T-helper 1 cell treated with Interleukin-12 subunit alpha and Interleukin-12 subunit beta and Interleukin-4 antibody, amounts not matched to agents 30 μg/mL and 1 μg/mL, for 36 hours (primary cell): Measurements from ENCODE around the gene BRAP.
"Not testable (repeated sequence)": the region's sequence is repeated elsewhere in the genome, so short reads cannot be mapped to it uniquely, and the experiment has no call there.

ENCODE experiments used
- H3K27ac Mint-ChIP-seq: one replicate; pipeline ENCODE4 v1.8.0; 2021; ENCODE audit warnings: mild to moderate bottlenecking, mixed read lengths
- H3K27me3 Mint-ChIP-seq: one replicate; pipeline ENCODE4 v1.8.0; 2021; ENCODE audit warnings: low read depth, mixed read lengths
- H3K36me3 Mint-ChIP-seq: one replicate; pipeline ENCODE4 v1.8.0; 2021; ENCODE audit warnings: low read depth, mixed read lengths
- H3K4me1 Mint-ChIP-seq: one replicate; pipeline ENCODE4 v1.8.0; 2021; ENCODE audit warnings: low read depth, mixed read lengths
- H3K4me3 Mint-ChIP-seq: one replicate; pipeline ENCODE4 v1.8.0; 2021; ENCODE audit warnings: mild to moderate bottlenecking, moderate library complexity, mixed read lengths
- H3K9me3 Mint-ChIP-seq: one replicate; pipeline ENCODE4 v1.8.0; 2021; ENCODE audit warnings: mixed read lengths

Gene BRAP

DNA sequence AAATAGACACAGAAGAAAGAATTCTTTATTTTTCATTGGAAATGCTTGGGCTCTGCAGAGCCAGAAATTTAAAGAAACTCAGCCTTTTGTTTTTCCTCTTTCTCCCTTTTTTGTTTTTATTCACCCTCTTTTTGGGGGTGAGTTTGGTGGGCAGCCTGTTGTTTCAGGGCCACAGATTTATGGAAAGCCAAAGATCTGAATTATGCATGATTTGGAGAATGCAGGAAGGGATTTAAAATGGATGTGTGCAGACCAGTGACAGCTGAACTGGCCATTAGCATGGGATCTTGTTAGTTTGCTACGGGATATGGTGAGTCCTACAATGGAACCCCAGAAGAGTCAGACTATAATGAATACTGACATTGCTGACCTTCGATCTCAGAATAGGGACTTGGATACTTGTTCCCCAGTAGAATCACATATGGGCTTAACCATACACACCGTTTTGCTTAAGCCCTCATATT lies 79.0 kb downstream of the BRAP start:
- Mint-ChIP-seq H3K4me1 (no peaks in the 10 kb centered on the region), H3K36me3 (no peaks in the 10 kb centered on the region), H3K9me3 (no peaks in the 10 kb centered on the region), H3K27me3 (peaks cover 4% of the 10 kb centered on the region), H3K4me3 (no peak overlapping the region), H3K27ac (no peak overlapping the region)

DNA sequence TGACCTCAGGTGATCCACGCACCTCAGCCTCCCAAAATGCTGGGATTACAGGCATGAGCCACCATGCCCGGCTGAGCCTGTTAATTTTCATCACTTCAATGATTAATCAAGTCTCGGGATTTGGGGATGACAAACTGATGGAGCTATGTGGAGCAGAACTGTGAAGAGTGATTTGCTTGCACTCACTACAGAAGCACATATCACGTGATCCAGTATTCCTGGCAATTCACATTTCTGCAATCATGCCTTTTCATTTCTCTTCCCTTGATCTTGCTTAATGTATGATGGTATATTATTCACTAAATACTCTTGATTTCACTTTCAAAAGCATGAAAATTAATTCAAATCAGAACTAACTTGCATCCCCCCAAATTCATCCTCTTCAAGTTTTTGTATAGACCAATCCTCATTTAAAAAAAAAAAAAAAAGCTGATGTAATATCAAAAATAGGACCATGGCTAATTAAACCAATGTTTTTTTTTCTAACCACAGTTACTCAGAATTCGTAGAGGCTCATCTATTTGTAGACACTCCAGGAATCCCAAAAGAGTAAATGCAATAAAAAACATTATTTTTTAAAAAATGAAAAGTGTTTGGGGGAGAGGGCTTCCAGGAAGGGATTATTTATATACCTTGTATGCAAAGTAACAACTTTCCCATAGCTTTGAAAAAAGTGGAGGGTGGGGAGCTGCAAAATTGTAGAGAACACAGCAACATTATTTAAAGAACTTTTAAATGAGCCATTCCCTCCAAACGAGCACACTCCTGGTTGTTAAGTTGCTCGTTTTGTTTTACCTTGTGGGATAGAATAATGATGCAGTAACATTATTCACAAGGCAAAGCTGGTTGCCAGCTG lies 79.6 kb downstream of the BRAP start:
- H3K4me3 Mint-ChIP-seq = no peak overlapping the region
- H3K36me3 Mint-ChIP-seq = no peaks in the 10 kb centered on the region
- H3K4me1 Mint-ChIP-seq = no peaks in the 10 kb centered on the region
- peaks cover 4% of the 10 kb centered on the region for H3K27me3 Mint-ChIP-seq
- H3K27ac Mint-ChIP-seq = no peak overlapping the region
- no peaks in the 10 kb centered on the region for H3K9me3 Mint-ChIP-seq

DNA sequence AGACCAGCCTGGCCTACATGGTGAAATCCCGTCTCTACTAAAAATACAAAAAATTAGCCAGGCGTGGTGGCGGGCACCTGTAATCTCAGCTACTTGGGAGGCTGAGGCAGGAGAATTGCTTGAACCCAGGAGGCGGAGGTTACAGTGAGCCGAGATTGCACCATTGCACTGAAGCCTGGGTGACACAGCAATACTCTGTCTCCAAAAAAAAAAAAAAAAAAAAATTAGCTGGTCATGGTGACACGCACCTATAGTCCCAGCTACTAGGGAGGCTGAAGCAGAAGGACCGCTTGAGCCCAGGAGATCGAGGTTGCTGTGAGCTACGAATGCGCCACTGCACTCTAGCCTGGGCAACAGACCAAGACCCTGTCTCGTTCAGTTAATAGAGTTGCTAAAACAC lies 82.9 kb downstream of the BRAP start:
- H3K27ac Mint-ChIP-seq, H3K4me3 Mint-ChIP-seq: not testable (repeated sequence)

DNA sequence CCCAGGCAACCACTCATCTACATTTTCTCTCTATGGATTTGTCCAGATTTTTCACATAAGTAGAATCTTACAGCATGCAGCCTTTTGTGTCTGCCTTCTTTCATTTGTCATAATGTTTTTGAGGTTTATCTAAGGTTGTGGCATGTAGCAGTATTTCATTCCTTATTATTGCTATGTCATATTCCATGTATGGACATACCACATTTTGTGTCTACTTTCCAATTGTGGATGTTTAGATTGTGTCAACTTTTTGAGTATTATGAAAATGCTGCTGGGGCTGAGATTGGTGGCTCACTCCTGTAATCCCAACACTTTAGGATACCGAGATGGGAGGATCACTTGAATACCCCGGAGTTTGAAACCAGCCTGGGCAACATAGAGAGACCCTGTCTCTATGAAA lies 83.4 kb downstream of the BRAP start:
- no peak overlapping the region for H3K4me3 Mint-ChIP-seq
- no peaks in the 10 kb centered on the region for H3K36me3 Mint-ChIP-seq
- peaks cover 4% of the 10 kb centered on the region for H3K27me3 Mint-ChIP-seq
- no peaks in the 10 kb centered on the region for H3K9me3 Mint-ChIP-seq
- peaks cover 8% of the 10 kb centered on the region for H3K4me1 Mint-ChIP-seq
- no peak overlapping the region for H3K27ac Mint-ChIP-seq

More for the DNA sequence above, 82.9 kb downstream of the BRAP start:
- H3K9me3 Mint-ChIP-seq, H3K4me1 Mint-ChIP-seq, H3K36me3 Mint-ChIP-seq, H3K27me3 Mint-ChIP-seq: not testable (repeated sequence)

DNA sequence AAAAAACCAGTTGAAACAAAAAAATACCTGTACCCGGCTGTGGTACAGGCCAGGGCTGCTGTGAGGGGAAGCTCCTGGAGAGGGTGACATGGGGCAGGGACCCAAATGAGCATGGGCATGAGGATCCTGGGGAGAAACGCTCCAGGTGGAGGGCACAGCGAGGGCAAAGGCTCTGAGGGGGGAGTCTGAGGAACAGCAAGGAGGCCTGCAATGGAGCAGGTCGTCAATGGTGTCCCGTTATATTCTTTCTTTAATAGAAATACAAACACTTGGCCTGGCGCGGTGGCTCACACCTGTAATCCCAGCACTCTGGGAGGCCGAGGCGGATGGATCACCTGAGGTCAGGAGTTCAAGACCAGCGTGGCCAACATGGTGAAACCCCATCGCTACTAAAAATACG lies 84.8 kb downstream of the BRAP start:
- not testable (repeated sequence) for H3K9me3 Mint-ChIP-seq, H3K4me3 Mint-ChIP-seq, H3K27me3 Mint-ChIP-seq, H3K27ac Mint-ChIP-seq, H3K36me3 Mint-ChIP-seq
- H3K4me1 Mint-ChIP-seq = peaks cover 17% of the 10 kb centered on the region

DNA sequence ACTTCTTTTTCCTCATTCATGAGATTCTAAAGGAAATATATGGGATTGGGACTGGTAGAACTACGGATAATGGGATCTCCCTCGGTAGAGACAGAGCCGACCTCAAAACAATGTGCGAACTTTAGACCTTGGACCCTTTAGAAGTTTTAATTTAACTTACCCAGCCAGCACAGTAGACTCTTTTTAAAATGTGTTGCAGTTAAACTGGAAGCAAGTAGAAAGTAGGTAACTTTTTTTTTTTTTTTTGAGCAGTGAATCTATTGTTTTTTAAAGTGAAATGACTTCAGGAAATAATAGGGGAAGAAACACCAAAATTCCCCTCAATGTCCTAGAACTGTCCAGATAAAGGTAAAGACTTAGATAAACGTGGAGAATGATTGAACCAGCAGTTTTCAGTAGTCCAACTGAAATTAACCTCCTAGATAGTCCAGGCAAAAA lies 85.5 kb downstream of the BRAP start:
- peak overlapping the region; percentile 70 for H3K27ac Mint-ChIP-seq
- H3K4me3 Mint-ChIP-seq = peak overlapping the region; percentile 79
- H3K4me1 Mint-ChIP-seq = peaks cover 17% of the 10 kb centered on the region
- H3K9me3 Mint-ChIP-seq = no peaks in the 10 kb centered on the region
- no peaks in the 10 kb centered on the region for H3K27me3 Mint-ChIP-seq
- peaks cover 3% of the 10 kb centered on the region for H3K36me3 Mint-ChIP-seq

DNA sequence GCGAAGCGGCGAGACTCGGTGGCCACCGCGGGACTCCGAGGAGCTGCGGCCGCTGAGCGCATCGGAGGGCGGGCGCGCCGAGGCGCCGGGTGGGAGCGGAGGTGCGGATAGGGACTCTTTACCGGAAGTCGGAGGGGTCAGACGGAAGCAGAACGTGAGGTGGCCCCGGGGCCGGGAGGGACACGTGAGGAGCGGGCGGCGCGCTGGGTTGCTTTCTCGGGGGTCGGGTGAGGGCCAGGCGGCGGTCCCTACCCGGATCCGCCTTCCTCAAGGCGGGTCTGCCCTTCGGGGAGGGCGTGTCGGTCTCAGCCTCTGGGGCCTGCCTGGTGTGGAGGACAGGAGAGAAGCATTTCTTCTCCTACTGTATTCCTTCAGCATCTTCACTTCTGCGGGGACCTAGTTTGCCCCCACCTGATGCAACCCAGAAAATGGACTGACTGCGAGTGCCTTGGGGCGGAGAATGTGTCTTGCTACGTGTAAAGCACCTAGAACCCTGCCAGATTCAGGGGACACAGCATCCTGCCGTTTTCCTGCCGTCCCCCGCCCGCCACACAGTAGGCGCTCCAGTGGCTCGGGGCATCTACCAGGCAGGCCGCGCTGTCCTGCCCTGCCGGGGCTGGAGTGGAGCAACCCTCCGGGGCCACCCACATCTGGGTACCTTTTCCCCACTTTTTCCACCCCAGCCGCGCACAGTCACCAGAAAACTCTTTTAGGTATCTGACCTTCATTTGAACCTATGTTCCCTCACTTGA lies 86.1 kb downstream of the BRAP start:
- H3K4me1 Mint-ChIP-seq = peaks cover 19% of the 10 kb centered on the region
- peaks cover 3% of the 10 kb centered on the region for H3K36me3 Mint-ChIP-seq
- H3K4me3 Mint-ChIP-seq = peak overlapping the region; percentile 79
- no peaks in the 10 kb centered on the region for H3K27me3 Mint-ChIP-seq
- H3K9me3 Mint-ChIP-seq = no peaks in the 10 kb centered on the region
- peak overlapping the region; percentile 70 for H3K27ac Mint-ChIP-seq

DNA sequence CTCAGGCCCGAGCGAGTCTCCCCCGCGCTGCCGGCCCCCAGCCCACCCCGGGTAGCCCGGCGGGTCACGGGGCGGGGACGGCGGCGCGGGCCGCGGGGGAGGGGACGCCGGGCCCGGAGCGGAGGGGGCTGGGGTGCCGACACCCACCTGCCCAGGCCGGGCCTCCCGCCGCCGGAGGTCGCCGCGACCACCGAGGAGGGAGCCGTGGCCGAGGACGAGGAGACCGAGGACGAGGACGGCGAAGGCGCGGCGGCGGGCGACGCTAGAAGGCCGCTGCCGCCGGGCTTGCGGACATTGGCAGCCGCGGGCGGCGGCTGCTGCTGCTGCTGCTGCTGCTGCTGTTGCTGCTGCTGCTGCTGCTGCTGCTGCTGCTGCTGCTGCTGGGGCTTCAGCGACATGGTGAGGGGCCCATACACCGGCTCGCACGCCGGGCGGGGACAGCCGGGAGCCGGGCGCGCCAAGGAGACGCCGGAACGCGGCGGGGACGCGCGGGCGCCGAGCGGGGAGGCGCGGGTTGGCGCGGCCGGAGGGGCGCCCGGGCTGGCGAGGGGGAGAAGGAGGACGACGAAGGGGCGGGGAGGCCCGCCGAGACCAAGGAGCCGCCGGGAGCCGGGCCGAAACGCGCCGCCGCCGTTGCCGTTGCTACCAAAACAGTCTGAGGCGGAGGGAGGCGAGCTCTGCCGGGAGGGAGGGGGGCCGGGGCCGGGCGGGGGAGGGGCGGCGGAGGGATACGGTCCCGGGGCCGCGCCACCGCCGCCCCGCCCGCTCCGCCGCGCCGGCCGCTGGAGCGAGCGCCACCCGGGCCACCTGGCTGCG lies 86.9 kb downstream of the BRAP start, which contains the start of gene ATXN2:
TSS of gene ATXN2 (minus strand) at position 679 of the 816 bp plus-strand sequence. CDS start at position 398, 281 bp downstream.
- Mint-ChIP-seq H3K4me3 (peak within 1 kb of the TSS; percentile 85), H3K27ac (peak within 1 kb of the TSS; percentile 78), H3K9me3 (no peaks in the 10 kb centered on the region), H3K4me1 (peaks cover 22% of the 10 kb centered on the region), H3K27me3 (no peaks in the 10 kb centered on the region), H3K36me3 (peaks cover 3% of the 10 kb centered on the region)

DNA sequence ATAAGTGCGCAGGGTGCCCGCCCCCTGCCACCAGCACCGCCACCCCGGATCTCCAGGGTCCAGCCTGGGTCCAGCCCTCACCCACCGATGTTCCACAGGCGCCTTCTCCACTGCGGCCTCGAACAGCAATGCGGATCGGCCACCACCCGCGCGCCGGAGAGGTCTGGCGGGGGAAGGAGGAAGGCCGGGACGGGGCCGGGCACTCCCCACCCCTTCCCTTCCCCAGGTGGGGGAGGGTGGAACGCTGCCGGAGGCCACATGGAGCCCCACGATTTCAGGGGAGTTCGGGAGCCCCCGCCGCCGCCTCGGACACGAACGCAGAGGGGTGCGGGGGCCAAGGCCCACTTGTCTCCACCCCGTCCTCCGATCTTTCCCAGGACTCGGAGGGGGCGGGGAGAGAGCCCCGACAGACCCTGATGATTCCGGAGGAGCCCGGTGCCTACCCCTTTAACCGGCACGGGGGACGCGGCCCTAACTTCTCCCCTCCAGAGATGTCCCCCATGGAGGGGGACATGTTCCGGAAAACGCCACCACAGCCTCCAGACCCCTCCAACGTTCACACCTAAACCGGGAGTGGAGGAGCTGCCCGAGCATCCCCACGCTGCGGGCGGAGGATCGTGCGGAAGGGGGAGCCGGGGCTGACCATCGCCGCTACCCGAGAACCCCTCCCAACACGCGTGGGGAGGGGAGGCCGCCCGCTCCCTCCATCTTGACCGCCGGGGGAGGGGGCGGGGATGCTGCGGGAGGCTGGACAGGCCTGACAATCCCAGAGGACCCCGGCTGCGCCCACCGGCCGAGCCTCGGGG lies 87.7 kb downstream of the BRAP start:
- Mint-ChIP-seq H3K9me3 (no peaks in the 10 kb centered on the region), H3K4me3 (peak overlapping the region; percentile 85), H3K4me1 (peaks cover 22% of the 10 kb centered on the region), H3K36me3 (peaks cover 3% of the 10 kb centered on the region), H3K27ac (peak overlapping the region; percentile 78), H3K27me3 (no peaks in the 10 kb centered on the region)

DNA sequence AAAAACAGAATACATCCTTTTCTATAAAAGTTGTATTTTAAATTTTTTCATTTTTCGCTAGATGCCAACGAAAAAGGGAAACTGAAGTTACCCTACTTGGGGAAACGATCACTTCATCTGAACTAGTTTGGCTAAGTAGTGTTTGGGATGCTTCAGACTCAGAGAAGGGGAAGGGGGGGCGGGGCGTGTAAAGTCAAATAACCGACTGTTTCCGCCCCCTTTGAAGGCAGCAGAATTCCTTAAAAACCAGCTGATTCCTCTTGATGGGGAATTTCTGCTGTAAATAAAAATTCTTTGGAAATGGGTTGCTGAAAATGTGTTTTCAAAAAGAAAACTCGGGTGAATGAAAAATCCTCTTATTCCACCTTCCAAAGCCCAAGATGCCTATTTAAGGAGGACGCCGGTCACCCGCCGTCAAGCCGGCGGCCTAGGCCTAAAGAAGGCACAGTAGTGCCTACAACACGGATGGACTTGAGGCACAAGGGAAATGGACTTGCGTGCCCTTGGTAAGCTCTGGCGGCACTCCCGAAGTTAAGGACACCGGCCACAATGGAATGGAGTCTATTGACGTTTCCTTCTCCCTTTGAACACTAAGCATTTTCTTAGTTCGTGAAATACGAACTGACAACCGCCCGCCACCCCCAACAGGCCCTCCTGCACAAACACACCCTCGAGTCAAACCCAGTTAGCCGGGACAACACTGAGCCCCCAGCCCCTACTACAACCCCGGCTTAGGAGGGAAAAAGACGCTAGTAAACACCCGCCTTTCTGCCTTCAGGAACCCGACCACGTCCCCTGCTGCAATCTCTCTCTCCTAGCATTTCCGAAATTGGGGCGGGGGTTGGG lies 88.5 kb downstream of the BRAP start:
- peak overlapping the region; percentile 85 for H3K4me3 Mint-ChIP-seq
- H3K36me3 Mint-ChIP-seq = peaks cover 3% of the 10 kb centered on the region
- H3K27ac Mint-ChIP-seq = peak overlapping the region; percentile 61
- no peaks in the 10 kb centered on the region for H3K9me3 Mint-ChIP-seq
- peaks cover 22% of the 10 kb centered on the region for H3K4me1 Mint-ChIP-seq
- no peaks in the 10 kb centered on the region for H3K27me3 Mint-ChIP-seq

DNA sequence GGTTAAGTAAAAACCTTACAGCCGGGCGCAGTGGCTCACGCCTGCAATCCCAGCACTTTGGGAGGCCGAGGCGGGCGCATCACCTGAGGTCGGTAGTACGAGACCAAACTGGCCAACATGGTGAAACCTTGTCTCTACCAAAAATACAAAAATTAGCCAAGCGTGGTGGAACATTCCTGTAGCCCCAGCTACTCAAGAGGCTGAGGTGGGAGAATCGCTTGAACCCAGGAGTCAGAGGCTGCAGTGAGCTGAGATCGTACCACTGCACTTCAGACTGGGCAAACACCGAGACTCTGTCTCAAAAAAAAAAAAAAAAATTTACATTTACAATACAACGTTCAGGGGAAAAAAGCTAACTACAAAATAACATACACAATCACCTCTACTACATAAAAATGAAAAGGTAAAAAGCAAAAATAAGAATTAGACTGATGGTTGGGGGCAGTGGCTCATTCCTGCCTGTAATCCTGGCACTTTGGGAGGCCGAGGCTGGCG lies 90.4 kb downstream of the BRAP start:
- H3K4me1 Mint-ChIP-seq = peaks cover 22% of the 10 kb centered on the region
- H3K27ac Mint-ChIP-seq, H3K27me3 Mint-ChIP-seq, H3K9me3 Mint-ChIP-seq, H3K36me3 Mint-ChIP-seq, H3K4me3 Mint-ChIP-seq: not testable (repeated sequence)
